Fibroblast of skin of abdomen (primary cell): ENCODE data around the gene ZNF496.
"Not testable (repeated sequence)": the region's sequence is repeated elsewhere in the genome, so short reads cannot be mapped to it uniquely, and the experiment has no call there.

Experiments
- DNase-seq: peaks from one replicate; pipeline ENCODE4 v3.0.0-alpha.2; 2013

ZNF496 gene

DNA sequence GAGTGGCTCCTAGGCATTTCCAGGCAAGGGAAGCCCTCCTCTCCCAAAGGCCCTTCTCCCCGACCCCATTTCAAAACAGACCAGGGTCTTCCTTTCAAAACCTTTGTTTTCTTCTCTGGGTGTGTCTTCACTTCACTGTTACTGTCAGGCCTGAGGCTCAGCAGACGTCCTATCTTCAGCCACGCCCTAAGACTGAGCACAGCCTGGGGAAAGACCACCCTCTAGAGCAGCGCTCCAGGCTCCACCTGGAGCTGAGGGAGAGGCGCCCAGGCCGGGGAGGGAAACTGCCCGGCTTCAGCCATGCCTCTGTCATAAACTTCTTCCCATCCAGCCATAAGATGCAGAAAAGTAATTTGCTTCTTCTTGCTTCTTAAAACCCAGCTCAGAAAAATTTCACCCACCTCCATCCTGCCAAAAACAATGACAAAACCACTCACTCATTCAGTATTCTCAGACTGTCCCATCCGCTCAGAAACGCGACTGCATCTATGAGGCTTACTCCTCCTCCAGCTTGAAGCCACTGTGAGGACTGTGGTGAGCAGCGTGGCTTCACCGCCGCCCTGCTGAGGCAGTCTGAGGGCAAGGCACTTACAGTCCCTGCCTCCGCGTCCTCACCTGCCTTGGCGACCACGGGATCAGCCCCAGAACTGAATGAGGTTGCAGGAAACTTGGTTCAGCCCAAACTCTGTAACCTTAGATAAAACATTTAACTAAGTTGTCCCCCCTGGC, 39.7 kb downstream of the ZNF496 start:
- DNase-seq = no peak

DNA sequence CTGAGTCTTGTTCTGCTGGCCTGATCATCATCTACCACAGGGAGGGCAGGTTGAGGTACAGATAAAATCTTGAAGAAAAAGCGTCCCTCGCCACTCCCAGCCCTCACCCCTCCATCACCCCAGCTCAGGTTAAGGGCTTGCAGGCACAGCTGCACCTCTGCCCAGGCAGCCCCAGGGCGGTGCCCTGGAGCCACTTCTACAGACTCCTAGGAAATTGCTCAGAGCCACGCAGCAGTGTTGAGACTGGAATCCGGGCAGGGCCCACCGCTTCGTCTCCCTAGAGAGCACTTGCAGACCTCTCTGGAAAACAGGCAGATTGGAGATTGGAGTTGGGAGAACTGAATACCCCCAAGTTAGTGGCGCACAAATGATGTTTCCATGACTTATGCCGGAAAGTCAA, 40.5 kb downstream of the ZNF496 start:
- DNase-seq = no peak

GRCh38 chr1:247290576-247290975, 41.1 kb downstream of the ZNF496 start:
- DNase-seq = no peak

- not testable (repeated sequence) for DNase-seq
Measured at GRCh38 chr1:247289274-247289892, 42.3 kb downstream of the ZNF496 start.

- no peak for DNase-seq
Measured at GRCh38 chr1:247288341-247288740, 43.3 kb downstream of the ZNF496 start.

DNA sequence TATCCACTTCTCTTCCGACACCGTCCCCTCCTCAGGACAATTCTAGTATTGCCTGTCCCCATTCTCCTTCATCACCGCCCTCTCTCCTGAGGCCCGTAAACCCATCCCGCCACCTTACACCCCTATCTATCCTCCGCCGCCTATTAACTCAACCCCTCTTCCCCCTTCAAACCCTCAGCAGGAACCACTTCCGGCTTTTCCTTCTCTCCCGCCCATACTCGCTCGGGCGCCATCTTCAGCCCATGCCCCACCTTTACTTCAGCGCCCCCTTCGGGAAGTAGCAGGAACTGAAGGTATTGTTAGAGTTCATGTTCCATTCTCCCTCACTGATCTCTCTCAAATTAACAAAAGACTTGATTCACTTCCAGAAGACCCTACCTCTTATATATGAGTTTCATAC, 44.2 kb downstream of the ZNF496 start:
- DNase-seq = no peak

DNA sequence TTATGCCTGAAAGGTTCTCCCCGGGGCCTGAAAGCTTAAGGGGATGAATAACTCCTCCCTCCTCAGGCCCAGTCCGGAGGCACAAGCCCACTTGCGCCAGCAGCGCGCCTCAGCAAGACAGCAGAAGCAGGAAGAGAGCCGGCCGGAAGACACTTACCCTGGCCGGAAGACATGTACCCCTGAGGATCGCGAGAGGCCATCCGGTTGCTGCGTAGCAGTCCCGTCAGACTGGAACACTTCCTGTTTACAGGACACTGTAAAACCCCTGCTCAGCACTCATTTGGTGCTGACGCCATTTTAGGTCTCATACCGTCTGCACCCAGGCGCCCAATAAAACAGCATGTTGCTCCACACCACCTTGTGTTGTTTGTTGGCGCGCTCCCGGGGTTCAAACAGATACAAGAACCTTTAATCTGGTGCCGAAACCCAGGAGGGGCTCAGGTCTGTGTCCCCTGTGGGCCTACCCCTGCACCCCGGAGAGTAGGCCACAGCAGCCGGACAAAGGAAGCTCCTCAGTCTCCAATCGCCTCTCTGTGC, 45.5 kb downstream of the ZNF496 start:
- DNase-seq = no peak

- DNase-seq = no peak
Measured at GRCh38 chr1:247281001-247281574, 50.6 kb downstream of the ZNF496 start.

DNA sequence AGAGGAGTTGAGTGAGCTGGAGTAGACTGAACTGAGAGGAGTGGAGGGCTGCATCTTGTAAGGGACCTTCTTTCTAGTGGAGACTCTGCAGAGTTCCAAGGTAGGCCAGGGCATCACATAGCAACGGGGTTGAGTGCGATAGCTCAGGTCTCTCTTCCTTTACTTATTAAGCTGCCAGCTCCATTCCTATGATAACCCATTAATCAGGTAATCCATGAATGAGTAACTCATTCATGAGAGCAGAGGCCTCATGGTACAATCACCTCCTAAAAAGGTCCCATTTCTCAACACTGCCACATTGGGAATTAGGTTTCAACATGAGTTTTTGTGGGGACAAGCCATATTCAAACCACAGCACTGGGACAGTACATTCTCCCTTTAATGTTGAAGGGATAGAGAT, 54.5 kb downstream of the ZNF496 start:
- DNase-seq = no peak

GRCh38 chr1:247274605-247275256, 56.9 kb downstream of the ZNF496 start:
- DNase-seq = no peak

DNA sequence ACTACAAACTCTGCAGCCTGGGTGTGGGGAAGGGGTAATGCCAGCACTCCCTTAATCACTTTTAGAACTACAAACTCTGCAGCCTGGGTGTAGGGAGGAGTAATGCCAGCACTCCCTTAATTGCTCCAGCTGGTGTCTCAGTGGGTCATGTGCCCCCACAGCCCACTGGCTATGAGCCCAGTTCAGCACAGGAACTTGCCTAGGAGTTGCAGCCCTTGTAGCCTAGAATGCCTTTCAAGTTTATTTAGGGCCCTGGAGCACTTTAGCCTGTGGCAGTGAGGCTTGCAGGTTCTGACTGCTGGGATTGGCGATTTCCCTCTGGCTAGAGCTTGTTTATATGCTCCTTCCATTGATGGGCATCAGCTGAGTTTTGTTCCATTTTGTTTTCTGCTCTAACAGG, 58.7 kb downstream of the ZNF496 start:
- no peak for DNase-seq

- DNase-seq = no peak
Measured at GRCh38 chr1:247270003-247270402, 61.7 kb downstream of the ZNF496 start.

- DNase-seq = no peak
Measured at GRCh38 chr1:247269133-247269532, 62.5 kb downstream of the ZNF496 start.

DNA sequence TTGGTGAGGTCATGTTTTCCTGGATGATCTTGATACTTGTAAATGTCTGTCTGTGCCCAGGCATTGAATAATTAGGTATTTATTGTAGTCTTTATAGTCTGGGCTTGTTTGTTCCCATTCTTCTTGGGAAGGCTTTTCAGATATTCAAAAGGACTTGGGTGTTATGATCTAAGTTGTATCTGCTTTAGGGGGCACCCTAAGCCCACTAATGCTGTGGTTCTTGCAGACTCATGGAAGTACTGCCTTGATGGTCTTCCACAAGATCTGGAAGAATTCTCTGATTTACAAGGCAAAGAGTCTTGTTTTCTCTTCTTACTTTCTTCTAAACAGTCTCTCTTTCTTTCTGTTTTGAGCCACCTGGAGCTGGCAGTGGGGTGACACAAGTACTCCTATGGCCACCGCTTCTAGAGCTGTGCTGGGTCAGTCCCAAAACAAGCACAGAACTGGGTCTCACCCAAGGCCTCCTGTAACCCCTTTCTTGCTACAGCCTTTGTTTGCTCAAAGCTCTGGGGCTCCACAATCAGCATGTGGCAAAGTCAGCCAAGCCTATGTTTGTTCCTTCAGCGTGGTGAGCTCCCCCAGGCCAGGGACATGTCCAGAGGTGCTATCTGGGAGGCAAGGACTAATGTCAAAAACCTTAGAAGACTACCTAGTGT, 63.1 kb downstream of the ZNF496 start:
- no peak for DNase-seq

- DNase-seq = no peak
Measured at GRCh38 chr1:247266053-247266452, 65.6 kb downstream of the ZNF496 start.

DNA sequence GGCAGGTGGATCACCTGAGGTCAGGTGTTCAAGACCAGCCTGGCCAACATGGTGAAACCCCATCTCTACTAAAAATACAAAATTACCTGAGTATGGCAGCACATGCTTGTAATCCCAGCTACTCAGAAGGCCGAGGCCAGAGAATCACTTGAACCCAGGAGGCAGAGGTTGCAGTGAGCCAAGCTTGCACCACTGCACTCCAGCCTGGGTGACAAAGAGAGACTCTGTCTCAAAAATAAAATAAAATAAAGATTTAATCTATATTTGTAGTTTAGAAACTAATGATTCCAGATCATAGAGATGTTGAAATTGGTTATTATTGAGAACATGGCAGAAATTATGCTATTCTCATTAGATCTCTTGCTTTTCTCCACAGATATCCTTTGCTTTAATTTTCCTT, 75.9 kb downstream of the ZNF496 start, which contains the start of gene VN1R5:
TSS of gene VN1R5 (plus strand) at position 301 of the 400 bp plus-strand sequence.
- DNase-seq = not testable (repeated sequence)

DNA sequence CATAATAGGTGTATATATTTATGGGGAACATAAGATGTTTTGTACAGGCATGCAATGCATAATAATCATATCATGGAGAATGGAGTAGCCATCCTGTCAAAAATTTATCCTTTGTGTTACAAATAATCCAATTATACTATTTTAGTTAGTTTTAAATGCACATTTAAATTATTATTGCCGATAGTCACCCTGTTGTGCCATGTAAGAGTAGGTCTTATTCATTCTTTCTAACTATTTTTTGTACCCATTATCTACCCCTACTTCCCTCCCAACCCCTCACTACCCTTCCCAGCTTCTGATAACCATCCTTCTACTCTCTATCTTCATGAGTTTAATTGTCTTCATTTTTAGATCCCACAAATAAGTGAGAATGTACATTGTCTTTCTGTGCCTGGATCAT, 84.1 kb downstream of the ZNF496 start:
- no peak for DNase-seq
